HEK293T (cell line): Measurements from ENCODE around the gene B3GNT2.

ENCODE experiments used
- ARNT ChIP-seq: fragments of 450-650 bp; IDR thresholded peaks from 2 replicates; pipeline ENCODE4 v1.6.1; 2017; ENCODE audit warnings: mild to moderate bottlenecking
- BHLHE40 ChIP-seq: fragments of 450-650 bp; IDR thresholded peaks from 2 replicates; pipeline ENCODE4 v1.6.1; 2016; ENCODE audit warnings: mild to moderate bottlenecking, moderate library complexity, borderline replicate concordance
- ELF4 ChIP-seq: fragments of 450-650 bp; IDR thresholded peaks from 2 replicates; pipeline ENCODE4 v1.6.1; 2017; ENCODE audit warnings: antibody characterized with exemption
- FOXK2 ChIP-seq: fragments of 450-650 bp; IDR thresholded peaks from 2 replicates; pipeline ENCODE4 v1.6.1; 2016; ENCODE audit warnings: mild to moderate bottlenecking
- FOXM1 ChIP-seq: fragments of 450-650 bp; IDR thresholded peaks from 2 replicates; pipeline ENCODE4 v1.6.1; 2017; ENCODE audit warnings: mild to moderate bottlenecking, borderline replicate concordance
- HDGF ChIP-seq: fragments of 450-650 bp; IDR thresholded peaks from 2 replicates; pipeline ENCODE4 v1.6.1; 2017; ENCODE audit warnings: antibody characterized with exemption, borderline replicate concordance
- L3MBTL2 ChIP-seq: fragments of 450-650 bp; conservative IDR thresholded peaks from 2 replicates; pipeline ENCODE4 v1.6.1; 2016; ENCODE audit warnings: mild to moderate bottlenecking
- LEF1 ChIP-seq: fragments of 450-650 bp; IDR thresholded peaks from 2 replicates; pipeline ENCODE4 v1.6.1; 2017; ENCODE audit warnings: mild to moderate bottlenecking, borderline replicate concordance
- NFRKB ChIP-seq: fragments of 450-650 bp; IDR thresholded peaks from 2 replicates; pipeline ENCODE4 v1.6.1; 2016; ENCODE audit warnings: mild to moderate bottlenecking, moderate library complexity
- SP1 ChIP-seq: fragments of 450-650 bp; IDR thresholded peaks from 2 replicates; pipeline ENCODE4 v1.6.1; 2017
- SUZ12 ChIP-seq: fragments of 450-650 bp; IDR thresholded peaks from 2 replicates; pipeline ENCODE4 v1.6.1; 2016; ENCODE audit warnings: mild to moderate bottlenecking
- ZNF384 ChIP-seq: fragments of 450-650 bp; IDR thresholded peaks from 2 replicates; pipeline ENCODE4 v1.6.1; 2016
- TF ChIP-seq, protein P1 (sequence below): fragments of 450-650 bp; IDR thresholded peaks from 2 replicates; pipeline ENCODE4 v1.6.1; 2016

DNA sequence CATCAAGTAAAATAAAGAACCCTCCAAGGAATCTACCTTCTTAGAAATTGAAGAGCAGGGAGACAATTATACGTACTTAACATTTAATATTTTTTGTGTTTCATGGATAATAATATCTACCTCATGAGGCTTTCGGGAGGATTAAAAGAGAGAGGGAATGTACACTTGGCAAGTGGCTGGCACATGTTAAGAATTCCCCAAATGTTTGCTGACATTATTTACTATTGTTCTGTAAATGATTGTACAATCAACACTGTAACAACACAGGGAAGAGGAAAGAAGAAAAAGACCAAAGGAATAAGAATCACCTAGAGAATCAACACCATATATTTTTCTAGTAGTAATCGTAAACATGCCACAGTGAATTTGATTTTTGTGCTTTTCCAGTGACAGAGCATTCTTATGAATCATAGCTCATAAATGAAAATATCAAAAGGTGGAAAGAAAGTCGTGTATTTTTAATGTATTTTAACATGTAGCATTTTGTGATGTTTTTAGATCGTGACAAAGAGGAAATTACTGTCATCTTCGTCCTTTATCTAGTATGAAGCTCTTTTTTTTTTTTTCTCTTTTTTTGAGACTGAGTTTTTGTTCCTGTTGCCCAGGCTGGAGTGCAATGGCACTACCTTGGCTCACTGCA is 67.3 kb downstream of the B3GNT2 start:
- TF ChIP-seq L3MBTL2 (no peak), BHLHE40 (no peak), LEF1 (no peak), NFRKB (no peak), ELF4 (no peak), HDGF (no peak), ZNF384 (no peak), SUZ12 (no peak), FOXM1 (no peak), FOXK2 (no peak), SP1 (no peak), ARNT (no peak)
- TF ChIP-seq, protein P1, sequence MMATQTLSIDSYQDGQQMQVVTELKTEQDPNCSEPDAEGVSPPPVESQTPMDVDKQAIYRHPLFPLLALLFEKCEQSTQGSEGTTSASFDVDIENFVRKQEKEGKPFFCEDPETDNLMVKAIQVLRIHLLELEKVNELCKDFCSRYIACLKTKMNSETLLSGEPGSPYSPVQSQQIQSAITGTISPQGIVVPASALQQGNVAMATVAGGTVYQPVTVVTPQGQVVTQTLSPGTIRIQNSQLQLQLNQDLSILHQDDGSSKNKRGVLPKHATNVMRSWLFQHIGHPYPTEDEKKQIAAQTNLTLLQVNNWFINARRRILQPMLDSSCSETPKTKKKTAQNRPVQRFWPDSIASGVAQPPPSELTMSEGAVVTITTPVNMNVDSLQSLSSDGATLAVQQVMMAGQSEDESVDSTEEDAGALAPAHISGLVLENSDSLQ: no peak
